Hindlimb muscle (tissue), 1 donor: ENCODE results near the gene RUSF1. TPM values are rescaled to one million over a fixed set of nuclear protein-coding genes. Genes with fewer than 3 reads are reported as not detected.

Experiments used
- DNase-seq: peaks from one replicate; pipeline ENCODE4 v3.0.0-alpha.2; 2013
- polyA plus RNA-seq: library from polyadenylated mRNA; unstranded; fragments of 120-200 nt; gene quantifications from one replicate; pipeline ENCODE4 v1.2.1, GENCODE V29; 2013; ENCODE audit not compliant: insufficient read length

RUSF1 gene
- polyA plus RNA-seq, 1 donor: 48.4 TPM

DNA sequence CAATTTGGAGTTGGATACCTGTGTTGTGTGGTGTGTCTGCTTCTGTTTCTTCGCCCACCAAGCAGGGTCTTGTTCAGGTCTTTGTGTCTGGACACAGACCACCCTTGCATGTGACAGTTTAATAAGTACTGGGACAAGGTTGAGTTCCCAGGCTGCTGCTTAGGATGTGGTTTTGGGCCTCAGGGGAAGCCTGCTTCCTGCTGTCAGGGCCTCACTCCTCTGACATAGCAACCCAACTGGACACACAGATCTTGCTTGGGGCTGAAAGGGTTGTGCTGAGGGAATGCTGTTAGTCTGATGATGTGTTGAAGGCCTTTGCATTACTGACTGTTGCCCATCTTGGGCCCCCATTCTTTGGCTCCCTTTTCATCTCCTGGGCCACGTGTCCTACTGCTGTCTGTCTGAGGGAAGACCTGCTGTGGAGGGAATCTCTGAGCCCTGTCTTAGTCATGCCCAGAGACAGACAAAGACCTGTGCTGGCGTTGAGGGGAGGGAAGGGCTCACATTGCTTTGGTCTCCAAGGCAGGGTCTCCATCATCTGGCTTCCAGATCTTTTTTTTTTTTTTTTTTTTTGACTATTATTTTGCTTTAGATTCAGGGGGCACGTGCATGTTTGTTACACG, 40.9 kb downstream of the RUSF1 start:
- DNase-seq: no peak

GRCh38 chr16:31466381-31466841, 41.8 kb downstream of the RUSF1 start:
- DNase-seq: no peak

- no peak for DNase-seq
Measured at GRCh38 chr16:31465788-31466370, 42.3 kb downstream of the RUSF1 start.

- no peak for DNase-seq
Measured at GRCh38 chr16:31464781-31465260, 43.4 kb downstream of the RUSF1 start.

GRCh38 chr16:31464348-31464769, 43.8 kb downstream of the RUSF1 start:
- no peak for DNase-seq

GRCh38 chr16:31461921-31462804, 46.0 kb downstream of the RUSF1 start:
- DNase-seq: no peak

DNA sequence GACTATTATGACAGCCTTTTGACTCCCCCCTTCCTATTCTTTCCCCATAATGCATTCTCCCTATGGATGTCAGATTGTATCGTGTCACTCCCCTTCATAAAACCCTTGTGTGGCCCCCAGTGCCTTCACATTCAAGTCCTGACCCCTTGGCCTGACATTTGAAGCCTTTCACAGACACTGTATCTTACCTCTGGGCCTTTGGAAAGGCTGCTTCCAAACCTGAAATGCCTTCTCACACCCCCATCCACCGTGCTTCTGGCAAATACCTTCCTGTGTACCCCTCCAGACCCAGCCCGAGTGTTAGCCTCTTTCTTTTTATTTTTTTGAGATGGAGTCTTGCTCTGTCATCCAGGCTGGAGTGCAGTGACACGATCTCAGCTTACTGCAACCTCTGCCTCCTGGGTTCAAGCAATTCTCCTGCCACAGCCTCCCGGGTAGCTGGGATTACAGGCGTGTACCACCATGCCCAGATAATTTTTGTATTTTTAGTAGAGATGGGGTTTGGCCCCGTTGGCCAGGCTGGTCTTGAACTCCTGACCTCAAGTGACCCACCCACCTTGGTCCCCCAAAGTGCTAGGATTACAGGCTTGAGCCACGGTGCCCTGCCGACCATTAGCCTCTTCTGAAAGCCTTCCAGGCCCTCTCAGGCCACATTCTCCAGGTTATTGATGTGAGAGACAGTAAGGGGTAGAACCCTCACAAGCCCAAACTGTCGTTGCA, 46.8 kb downstream of the RUSF1 start:
- DNase-seq: no peak

DNA sequence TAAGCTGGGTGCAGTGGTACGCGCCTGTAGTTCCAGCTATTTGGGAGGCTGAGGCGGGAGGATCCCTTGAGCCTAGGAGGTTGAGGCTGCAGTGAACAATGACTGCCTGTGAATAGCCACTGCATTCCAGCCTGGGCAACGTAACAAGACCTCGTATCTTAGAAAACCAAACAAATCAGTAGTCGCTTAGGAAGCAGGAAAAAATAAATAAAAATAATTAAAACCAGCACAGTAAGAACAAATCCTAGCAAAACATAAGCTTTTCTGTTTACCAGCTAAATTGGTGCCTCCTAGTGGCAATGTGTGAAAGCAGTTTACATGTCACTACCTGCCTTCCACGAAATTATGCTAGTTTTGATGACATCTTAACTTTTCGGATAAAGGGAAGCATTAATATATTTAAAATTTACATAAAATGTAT, 47.6 kb downstream of the RUSF1 start:
- DNase-seq: no peak

GRCh38 chr16:31459687-31460581, 48.3 kb downstream of the RUSF1 start:
- peak; percentile 100 for DNase-seq

GRCh38 chr16:31458844-31459686, 49.1 kb downstream of the RUSF1 start, which contains the start of gene ARMC5:
ARMC5 (plus strand) TSS chr16:31459501; CDS start chr16:31459525, 24 bp downstream.
- peak; percentile 98 for DNase-seq

- DNase-seq: no peak
Measured at GRCh38 chr16:31458073-31458843, 49.9 kb downstream of the RUSF1 start.

GRCh38 chr16:31456988-31457360, 51.2 kb downstream of the RUSF1 start:
- no peak for DNase-seq

DNA sequence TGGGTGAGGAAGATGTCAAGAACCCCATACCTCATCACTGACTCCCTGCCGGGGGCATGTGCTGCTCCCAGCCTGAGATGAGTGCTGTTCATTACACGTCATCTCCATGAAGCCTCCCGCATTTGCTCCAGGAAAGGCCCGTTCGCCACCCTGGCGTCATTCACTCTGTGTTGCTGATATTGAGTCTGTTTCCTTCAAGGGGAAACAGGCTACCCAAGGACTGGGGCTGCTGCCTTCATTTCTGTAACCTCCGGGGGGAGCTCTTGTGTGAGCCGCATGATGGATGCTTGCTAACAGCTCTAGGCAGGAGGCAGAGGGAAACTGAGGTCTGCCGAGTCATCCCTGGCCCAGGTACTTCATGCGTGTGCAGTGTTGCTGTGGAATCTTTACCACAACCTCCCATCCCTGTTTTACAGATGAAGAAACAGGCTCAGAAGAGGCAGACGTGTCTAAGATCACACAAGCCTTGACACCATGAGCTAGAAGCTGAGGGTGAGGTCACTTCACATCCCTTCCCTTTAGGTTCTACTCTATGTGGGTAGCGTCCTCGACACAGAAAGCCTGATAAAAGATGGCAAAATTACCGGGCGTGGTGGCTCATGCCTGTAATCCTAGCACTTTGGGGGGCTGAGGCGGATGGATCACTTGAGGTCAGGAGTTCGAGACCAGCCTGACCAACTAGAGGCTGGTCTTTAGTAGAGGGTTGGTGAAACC, 52.4 kb downstream of the RUSF1 start:
- no peak for DNase-seq

DNA sequence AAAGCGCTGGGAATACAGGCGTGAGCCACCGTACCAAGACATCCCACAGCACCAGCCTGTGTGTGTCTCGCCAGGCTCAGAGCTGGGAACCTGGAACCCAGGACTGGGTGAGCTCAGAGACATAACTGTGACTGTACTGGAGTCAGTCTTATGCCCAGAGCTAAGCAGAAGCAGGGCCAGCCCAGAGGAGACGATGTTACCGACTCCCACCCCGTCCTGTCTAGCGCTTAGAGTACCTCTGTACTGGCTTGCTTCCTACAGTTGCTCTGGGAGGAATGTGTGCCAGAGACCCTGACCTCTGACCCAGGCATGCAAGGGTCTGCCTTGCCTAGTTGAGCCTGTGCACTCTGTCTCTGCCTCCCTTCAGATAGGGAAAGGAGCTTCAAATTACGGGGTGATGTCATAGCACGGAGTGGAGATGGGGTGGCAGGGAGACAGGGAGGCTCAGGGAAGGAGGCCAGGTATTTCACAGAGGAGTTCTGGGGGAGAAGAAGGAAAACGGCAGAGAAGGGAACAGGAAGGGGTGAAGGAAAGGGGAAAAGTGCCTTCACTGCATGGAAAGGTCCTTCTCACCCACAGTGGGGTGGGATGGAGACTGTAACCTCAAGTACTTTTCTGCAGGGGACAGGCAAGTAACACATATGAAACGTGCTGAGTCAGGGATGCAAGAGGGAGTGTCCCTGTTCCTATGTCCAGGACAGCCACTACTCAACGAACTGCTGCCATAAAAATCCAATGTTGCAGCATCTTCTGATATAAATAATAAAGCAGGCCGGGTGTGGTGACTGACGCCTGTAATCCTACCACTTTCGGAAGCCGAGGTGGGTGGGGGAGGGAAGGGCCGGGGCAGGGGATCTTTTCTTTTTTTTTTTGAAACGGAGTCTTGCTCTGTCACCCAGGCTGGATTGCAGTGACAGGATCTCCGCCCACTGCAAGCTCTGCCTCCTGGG, 54.7 kb downstream of the RUSF1 start:
- no peak for DNase-seq

GRCh38 chr16:31452631-31453106, 55.5 kb downstream of the RUSF1 start:
- DNase-seq: no peak

DNA sequence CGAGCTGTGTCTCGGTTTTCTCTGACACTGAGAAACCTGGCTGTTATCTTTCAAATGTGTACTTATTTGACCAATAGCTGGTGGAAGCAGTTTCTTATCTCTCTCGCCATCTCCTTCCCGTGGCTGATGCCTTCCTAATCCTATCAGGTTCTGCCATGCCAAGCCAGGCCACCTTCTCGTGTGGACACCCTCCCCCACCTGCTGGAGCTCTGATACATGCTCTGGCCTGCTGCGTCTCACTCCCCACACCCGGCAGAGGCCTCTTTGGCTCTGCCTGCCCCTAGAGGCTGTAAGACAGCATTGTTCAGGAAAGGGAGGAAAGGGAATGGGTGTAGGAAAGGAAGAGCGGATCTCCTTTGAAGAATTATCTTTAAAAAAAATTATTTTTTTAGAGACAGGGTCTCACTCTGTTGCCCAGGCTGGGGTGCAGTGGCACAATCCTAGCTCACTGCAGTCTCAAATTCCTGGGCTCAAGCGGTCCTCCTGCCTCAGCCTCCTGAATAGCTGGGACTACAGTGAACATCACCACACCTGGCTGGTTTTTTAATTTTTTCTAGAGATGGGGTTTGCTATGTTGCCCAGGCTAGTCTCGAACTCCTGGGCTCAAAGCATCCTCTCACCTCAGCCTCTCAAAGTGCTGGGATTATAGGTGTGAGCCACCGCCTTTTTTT, 56.4 kb downstream of the RUSF1 start:
- DNase-seq: no peak

GRCh38 chr16:31451201-31451600, 57.0 kb downstream of the RUSF1 start:
- no peak for DNase-seq
